SK-N-SH (cell line): ENCODE data around the gene BBX. TPM values are rescaled to one million over a fixed set of nuclear protein-coding genes. Genes with fewer than 3 reads are reported as not detected.

Experiments
- CTCF ChIA-PET: fragments of 300-600, 350-600 bp; formaldehyde crosslinking; extraction: SDS; loops from one replicate; lab custom pipeline; 2021; lab: Yijun Ruan, JAX
- POLR2A ChIA-PET: fragments of 350-600 bp; sonication (Branson Sonifier 250); formaldehyde crosslinking; extraction: SDS; loops from one replicate; lab custom pipeline; 2020; ENCODE audit warnings: antibody characterized with exemption, inconsistent platforms; lab: Yijun Ruan, JAX
- DNase-seq: peaks from one replicate; pipeline ENCODE4 v3.0.0; 2012
- H2AFZ ChIP-seq: fragments of 200-600 bp; sonication (generic); 2 replicates; pipeline ENCODE4 v1.8.1; 2016; ENCODE audit warnings: antibody characterized with exemption, mild to moderate bottlenecking, low read depth
- H3F3A ChIP-seq: fragments of 200-600 bp; sonication (generic); replicated peaks from 2 replicates; pipeline ENCODE3; 2016; ENCODE audit warnings: antibody characterized with exemption, mild to moderate bottlenecking; ENCODE audit not compliant: insufficient read depth
- H3K27ac ChIP-seq, 2 experiments: fragments of 200-500 bp in 1 of 2; fragments of 200-600 bp in 1 of 2; sonication (Bioruptor generic) in 1 of 2; sonication (generic), shearing (Covaris generic) in 1 of 2; 2 replicates each; pipeline versions ENCODE4 v1.5.1 to v1.6.1; 2014 to 2016; ENCODE audit warnings: low read depth in 2 of 2, inconsistent platforms in 1 of 2, low read length in 1 of 2, mild to moderate bottlenecking in 1 of 2, mixed read lengths in 1 of 2
- H3K27me3 ChIP-seq: fragments of 200-600 bp; sonication (generic), shearing (Covaris generic); 2 replicates; pipeline ENCODE4 v1.6.1; 2016; ENCODE audit warnings: mixed run types; ENCODE audit not compliant: insufficient read depth
- H3K36me3 ChIP-seq, 2 experiments: fragments of 200-500 bp in 1 of 2; fragments of 200-600 bp in 1 of 2; sonication (Bioruptor generic) in 1 of 2; sonication (generic) in 1 of 2; replicated peaks in 1 of 2; 2 replicates each; pipeline versions ENCODE3 to v1.5.1; 2014 to 2016; ENCODE audit warnings: low read length in 1 of 2, mild to moderate bottlenecking in 1 of 2; ENCODE audit not compliant: insufficient read depth in 2 of 2, control insufficient read depth in 1 of 2
- H3K4me1 ChIP-seq, 2 experiments: fragments of 200-500 bp in 1 of 2; fragments of 200-600 bp in 1 of 2; sonication (Bioruptor generic) in 1 of 2; sonication (generic), shearing (Covaris generic) in 1 of 2; 2 replicates each; pipeline versions ENCODE4 v1.5.1 to v1.6.1; 2014 to 2016; ENCODE audit warnings: low read depth in 1 of 2, low read length in 1 of 2, mixed run types in 1 of 2; ENCODE audit not compliant: insufficient read depth in 2 of 2, control insufficient read depth in 1 of 2
- H3K4me2 ChIP-seq: fragments of 200-600 bp; sonication (generic), shearing (Covaris generic); 2 replicates; pipeline ENCODE4 v1.6.1; 2017; ENCODE audit warnings: mixed run types
- H3K4me3 ChIP-seq, 2 experiments: fragments of 200-500 bp in 1 of 2; fragments of 200-600 bp in 1 of 2; sonication (Bioruptor generic) in 1 of 2; sonication (generic), shearing (Covaris generic) in 1 of 2; 2 replicates each; pipeline versions ENCODE4 v1.5.1 to v1.8.1; 2014 to 2016; ENCODE audit warnings: low read depth in 2 of 2, inconsistent platforms in 1 of 2, low read length in 1 of 2, mild to moderate bottlenecking in 1 of 2, mixed read lengths in 1 of 2, moderate library complexity in 1 of 2
- H3K79me2 ChIP-seq: fragments of 200-600 bp; sonication (generic); 2 replicates; pipeline ENCODE4 v1.8.1; 2017; ENCODE audit warnings: mild to moderate bottlenecking; ENCODE audit not compliant: insufficient read depth
- H3K9ac ChIP-seq: fragments of 200-600 bp; sonication (generic); 2 replicates; pipeline ENCODE4 v1.6.1; 2017; ENCODE audit warnings: mixed run types
- H3K9me2 ChIP-seq: fragments of 200-600 bp; sonication (generic); 2 replicates; pipeline ENCODE4 v1.6.1; 2017; ENCODE audit warnings: mixed run types
- H3K9me3 ChIP-seq: fragments of 200-600 bp; sonication (generic); 2 replicates; pipeline ENCODE4 v1.6.1; 2017; ENCODE audit warnings: mixed run types, mild to moderate bottlenecking, moderate library complexity
- H4K20me1 ChIP-seq: fragments of 200-600 bp; sonication (generic); 2 replicates; pipeline ENCODE4 v1.6.1; 2017; ENCODE audit warnings: mild to moderate bottlenecking, mixed run types; ENCODE audit not compliant: insufficient read depth
- ELF1 ChIP-seq: IDR thresholded peaks from 2 replicates; pipeline ENCODE4 v1.4.0; 2012
- EP300 ChIP-seq, 2 experiments: IDR thresholded peaks; 2 replicates each; pipeline versions ENCODE4 v1.4.0 to v1.6.1; 2012; ENCODE audit warnings: borderline replicate concordance in 1 of 2, low read depth in 1 of 2, low read length in 1 of 2
- EZH2phosphoT487 ChIP-seq: fragments of 200-600 bp; sonication (generic); IDR thresholded peaks from 2 replicates; pipeline ENCODE4 v1.6.1; 2017; ENCODE audit warnings: low read depth, mixed run types, mild to moderate bottlenecking, antibody characterized with exemption, moderate library complexity, borderline replicate concordance
- FOSL2 ChIP-seq: IDR thresholded peaks from 2 replicates; pipeline ENCODE4 v1.4.0; 2012; ENCODE audit warnings: low read depth, mild to moderate bottlenecking, moderate library complexity, borderline replicate concordance
- FOXM1 ChIP-seq: IDR thresholded peaks from 2 replicates; pipeline ENCODE4 v1.4.0; 2012; ENCODE audit warnings: low read depth, mild to moderate bottlenecking
- GABPA ChIP-seq: IDR thresholded peaks from 2 replicates; pipeline ENCODE4 v1.4.0; 2012; ENCODE audit warnings: low read depth, mild to moderate bottlenecking
- JUND ChIP-seq: IDR thresholded peaks from 2 replicates; pipeline ENCODE4 v1.4.0; 2012
- NRF1 ChIP-seq: IDR thresholded peaks from 2 replicates; pipeline ENCODE4 v1.6.1; 2012; ENCODE audit warnings: low read depth, mild to moderate bottlenecking, low read length
- POLR2AphosphoS5 ChIP-seq: IDR thresholded peaks from 2 replicates; pipeline ENCODE4 v1.6.1; 2012; ENCODE audit warnings: low read depth, low read length
- RFX5 ChIP-seq: IDR thresholded peaks from 2 replicates; pipeline ENCODE4 v1.6.1; 2012; ENCODE audit warnings: mild to moderate bottlenecking, improper control_type of control experiment, low read length
- RXRA ChIP-seq: IDR thresholded peaks from 2 replicates; pipeline ENCODE4 v1.4.0; 2012; ENCODE audit warnings: low read depth, mild to moderate bottlenecking, borderline replicate concordance
- SMC3 ChIP-seq: IDR thresholded peaks from 2 replicates; pipeline ENCODE4 v1.6.1; 2012; ENCODE audit warnings: low read depth, low read length, improper control_type of control experiment
- USF1 ChIP-seq: IDR thresholded peaks from 2 replicates; pipeline ENCODE4 v1.4.0; 2012; ENCODE audit warnings: low read depth, borderline replicate concordance
- ZBTB33 ChIP-seq: IDR thresholded peaks from 2 replicates; pipeline ENCODE4 v1.4.0; 2012; ENCODE audit warnings: low read depth, borderline replicate concordance
- WGBS: methylation state at CpG from one replicate; pipeline ENCODE4 v1.1.6; 2017; ENCODE audit warnings: low lambda C conversion rate; 5-methylcytosine and 5-hydroxymethylcytosine counted together
- polyA plus RNA-seq, 3 experiments: library from polyadenylated mRNA; depleted of rRNA; stranded (reverse); fragments of >200 nt; gene quantifications; 2 replicates each; pipeline ENCODE4 v1.2.3, GENCODE V29; 2012
- TF ChIP-seq, protein P1 (sequence below): fragments of 200-600 bp; sonication (generic); IDR thresholded peaks from 2 replicates; pipeline ENCODE4 v1.6.1; 2017; ENCODE audit warnings: antibody characterized with exemption, mild to moderate bottlenecking, moderate library complexity
- TF ChIP-seq, protein P2 (sequence below): IDR thresholded peaks from 2 replicates; pipeline ENCODE4; 2012

Gene BBX
- polyA plus RNA-seq, 1 of the 3 experiments (the other 2 are of a cell fraction), result 14.2 TPM

DNA sequence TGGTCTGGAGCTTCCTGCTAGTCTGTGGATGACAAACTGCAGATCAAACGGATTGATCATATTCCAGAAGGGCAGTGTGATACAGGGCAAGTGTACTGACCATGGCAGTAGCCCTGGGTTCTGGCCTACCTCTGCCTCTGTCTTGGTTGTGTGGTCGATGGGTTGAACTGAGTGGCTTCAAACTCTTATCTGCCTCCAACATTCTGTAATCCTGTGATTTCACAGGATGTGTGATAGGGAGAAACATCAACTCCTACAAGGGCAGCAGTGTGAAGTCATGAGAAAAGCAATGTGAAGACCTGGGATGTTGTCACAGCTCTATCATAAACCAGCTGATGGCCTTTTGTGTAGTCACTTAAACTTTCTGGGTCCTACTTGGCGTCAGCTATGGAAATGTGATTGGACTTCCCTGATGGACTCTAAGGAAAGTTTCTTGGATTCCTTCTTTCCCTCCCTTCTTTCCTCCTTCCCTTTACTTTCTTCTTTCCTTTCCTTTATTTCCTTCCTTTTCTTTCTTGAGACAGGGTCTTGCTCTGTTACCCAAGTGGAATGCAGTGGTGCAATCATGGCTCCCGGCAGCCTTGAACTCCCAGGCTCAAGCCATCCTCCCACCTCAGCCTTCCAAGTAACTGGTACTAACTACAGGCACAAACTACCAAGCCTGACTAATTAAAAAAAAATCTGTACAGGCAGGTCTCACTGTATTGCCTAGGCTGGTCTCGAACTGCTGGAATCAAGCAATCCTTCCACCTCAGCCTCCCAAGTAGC is 114.8 kb downstream of the BBX start:
- peaks cover 0 to 3% of the 10 kb centered on the region in 2 experiments; a peak in 2 of 4 replicates for H3K4me1 ChIP-seq
- H3K27ac ChIP-seq, result no peak overlapping the region
- 95% methylated on average over 5 of the region's 5 CpGs for WGBS
- no peaks in the 10 kb centered on the region for H4K20me1 ChIP-seq
- H3K79me2 ChIP-seq, result no peaks in the 10 kb centered on the region
- H2AFZ ChIP-seq, result no peak overlapping the region
- no peak for DNase-seq
- CTCF ChIA-PET, result interaction anchor here (1.0 kb wide), 1 partner anchor 23 kb away, joined by 7 read pairs; no protein-coding TSS in a partner anchor
- POLR2A ChIA-PET, result no interaction called here
- no peaks in the 10 kb centered on the region for H3K36me3 ChIP-seq
- H3K4me3 ChIP-seq, result no peak overlapping the region
- H3K9me2 ChIP-seq, result no peaks in the 10 kb centered on the region
- H3F3A ChIP-seq, result no peaks in the 10 kb centered on the region
- TF ChIP-seq GABPA (no peak), FOSL2 (no peak), EP300 (IDR thresholded peaks at IDR 0.05; ENCODE audit: borderline replicate concordance in 1 of 2, low read depth in 1 of 2, low read length in 1 of 2) (no peak), JUND (no peak), RXRA (no peak), ZBTB33 (no peak), RFX5 (no peak), ELF1 (no peak), USF1 (no peak), SMC3 (no peak), NRF1 (no peak), POLR2AphosphoS5 (no peak), FOXM1 (no peak), EZH2phosphoT487 (no peak)
- TF ChIP-seq, protein P1, sequence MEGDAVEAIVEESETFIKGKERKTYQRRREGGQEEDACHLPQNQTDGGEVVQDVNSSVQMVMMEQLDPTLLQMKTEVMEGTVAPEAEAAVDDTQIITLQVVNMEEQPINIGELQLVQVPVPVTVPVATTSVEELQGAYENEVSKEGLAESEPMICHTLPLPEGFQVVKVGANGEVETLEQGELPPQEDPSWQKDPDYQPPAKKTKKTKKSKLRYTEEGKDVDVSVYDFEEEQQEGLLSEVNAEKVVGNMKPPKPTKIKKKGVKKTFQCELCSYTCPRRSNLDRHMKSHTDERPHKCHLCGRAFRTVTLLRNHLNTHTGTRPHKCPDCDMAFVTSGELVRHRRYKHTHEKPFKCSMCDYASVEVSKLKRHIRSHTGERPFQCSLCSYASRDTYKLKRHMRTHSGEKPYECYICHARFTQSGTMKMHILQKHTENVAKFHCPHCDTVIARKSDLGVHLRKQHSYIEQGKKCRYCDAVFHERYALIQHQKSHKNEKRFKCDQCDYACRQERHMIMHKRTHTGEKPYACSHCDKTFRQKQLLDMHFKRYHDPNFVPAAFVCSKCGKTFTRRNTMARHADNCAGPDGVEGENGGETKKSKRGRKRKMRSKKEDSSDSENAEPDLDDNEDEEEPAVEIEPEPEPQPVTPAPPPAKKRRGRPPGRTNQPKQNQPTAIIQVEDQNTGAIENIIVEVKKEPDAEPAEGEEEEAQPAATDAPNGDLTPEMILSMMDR, result no peak
- TF ChIP-seq, protein P2, sequence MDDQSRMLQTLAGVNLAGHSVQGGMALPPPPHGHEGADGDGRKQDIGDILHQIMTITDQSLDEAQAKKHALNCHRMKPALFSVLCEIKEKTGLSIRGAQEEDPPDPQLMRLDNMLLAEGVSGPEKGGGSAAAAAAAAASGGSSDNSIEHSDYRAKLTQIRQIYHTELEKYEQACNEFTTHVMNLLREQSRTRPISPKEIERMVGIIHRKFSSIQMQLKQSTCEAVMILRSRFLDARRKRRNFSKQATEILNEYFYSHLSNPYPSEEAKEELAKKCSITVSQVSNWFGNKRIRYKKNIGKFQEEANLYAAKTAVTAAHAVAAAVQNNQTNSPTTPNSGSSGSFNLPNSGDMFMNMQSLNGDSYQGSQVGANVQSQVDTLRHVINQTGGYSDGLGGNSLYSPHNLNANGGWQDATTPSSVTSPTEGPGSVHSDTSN, result no peak
- no peak overlapping the region for H3K4me2 ChIP-seq
- no peaks in the 10 kb centered on the region for H3K9me3 ChIP-seq
- no peak overlapping the region for H3K9ac ChIP-seq
- no peaks in the 10 kb centered on the region for H3K27me3 ChIP-seq
